ENCODE measurements around the gene FUT7.

FUT7 gene

DNA sequence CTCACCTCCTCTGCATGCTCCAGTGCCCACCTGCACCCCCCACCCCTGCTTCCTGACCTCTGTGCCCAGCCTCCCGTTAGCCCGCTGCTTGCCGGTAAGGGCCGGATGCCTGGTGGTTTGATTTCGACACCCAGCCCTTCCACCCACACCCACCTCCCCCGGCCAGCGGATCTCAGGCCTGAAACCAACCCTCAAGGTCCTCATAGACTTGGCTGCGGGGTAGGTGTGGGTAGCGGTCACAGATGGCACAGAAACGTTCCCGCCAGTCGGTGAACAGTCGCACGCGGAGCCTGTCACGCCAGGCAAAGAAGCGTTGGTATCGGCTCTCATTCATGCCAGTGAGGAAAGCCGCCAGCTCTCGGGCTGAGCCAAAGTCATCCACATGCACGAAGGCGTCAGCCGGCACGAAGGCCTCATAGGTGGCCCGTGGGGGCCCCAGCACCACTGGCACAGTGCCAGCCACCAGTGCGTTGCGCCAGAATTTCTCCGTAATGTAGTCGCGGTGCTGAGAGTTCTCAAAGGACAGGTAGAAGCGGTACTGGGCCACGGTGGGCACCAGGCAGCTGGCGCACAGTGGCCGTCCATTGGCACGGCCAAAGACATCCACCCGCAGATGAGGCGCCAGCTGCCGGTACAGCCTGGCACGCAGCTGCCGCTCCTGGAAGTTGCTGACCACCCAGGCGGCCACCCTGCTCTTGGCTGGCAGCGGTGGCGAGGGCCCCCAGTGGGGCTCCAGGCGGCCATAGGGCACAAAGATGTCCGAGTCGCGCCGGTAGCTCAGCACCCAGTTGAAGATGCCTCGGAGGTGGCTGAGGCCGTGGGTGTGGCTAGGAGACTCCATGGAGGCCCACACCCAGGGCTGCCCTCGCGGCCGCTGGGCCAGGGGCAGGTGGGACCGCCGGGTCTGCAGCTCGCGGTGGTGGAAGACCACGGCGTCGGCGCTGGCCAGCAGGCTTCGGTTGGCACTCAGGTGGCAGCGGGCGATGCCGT, 1.1 kb downstream of the FUT7 start:
- no peak overlapping the region for H3K4me3 ChIP-seq (ENCODE audit: low read depth, low read length)
- CTCF ChIA-PET: interaction anchor here (0.9 to 14.2 kb wide), 15 partner anchors 10 to 243 kb away, joined by 3 to 310 read pairs (median 16); partner anchors contain the start of genes C8G, CLIC3, ENTPD2 and SAPCD2

DNA sequence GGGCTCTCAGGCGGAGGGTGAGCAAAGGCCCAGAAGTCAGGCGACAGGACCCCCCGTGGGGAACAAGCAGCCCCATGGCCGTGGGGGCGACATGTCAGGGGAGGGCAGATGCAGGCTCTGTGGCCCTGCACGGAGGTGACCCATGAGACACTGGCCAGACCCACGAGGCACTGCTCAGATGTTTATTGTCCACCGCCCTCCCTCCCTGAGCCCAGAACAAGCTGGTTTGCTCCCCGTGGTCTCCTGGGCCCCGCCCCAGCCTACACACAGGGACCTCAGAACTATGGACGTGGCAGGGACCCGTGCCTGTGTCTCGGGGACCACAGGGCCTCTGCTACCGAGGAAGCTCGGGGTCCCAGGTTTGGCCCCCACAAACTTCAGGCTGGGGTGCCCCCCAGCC, 1.9 kb downstream of the FUT7 start:
- H3K4me3 ChIP-seq (ENCODE audit: low read depth, low read length): no peak overlapping the region
- no peak for DNase-seq (ENCODE audit: low read depth, low spot score)
- POLR2A ChIA-PET: interaction anchor here (1.6 kb wide), 1 partner anchor 40 kb away, joined by 4 read pairs; the partner anchor contains the start of gene SAPCD2
- TF ChIP-seq, protein P1, sequence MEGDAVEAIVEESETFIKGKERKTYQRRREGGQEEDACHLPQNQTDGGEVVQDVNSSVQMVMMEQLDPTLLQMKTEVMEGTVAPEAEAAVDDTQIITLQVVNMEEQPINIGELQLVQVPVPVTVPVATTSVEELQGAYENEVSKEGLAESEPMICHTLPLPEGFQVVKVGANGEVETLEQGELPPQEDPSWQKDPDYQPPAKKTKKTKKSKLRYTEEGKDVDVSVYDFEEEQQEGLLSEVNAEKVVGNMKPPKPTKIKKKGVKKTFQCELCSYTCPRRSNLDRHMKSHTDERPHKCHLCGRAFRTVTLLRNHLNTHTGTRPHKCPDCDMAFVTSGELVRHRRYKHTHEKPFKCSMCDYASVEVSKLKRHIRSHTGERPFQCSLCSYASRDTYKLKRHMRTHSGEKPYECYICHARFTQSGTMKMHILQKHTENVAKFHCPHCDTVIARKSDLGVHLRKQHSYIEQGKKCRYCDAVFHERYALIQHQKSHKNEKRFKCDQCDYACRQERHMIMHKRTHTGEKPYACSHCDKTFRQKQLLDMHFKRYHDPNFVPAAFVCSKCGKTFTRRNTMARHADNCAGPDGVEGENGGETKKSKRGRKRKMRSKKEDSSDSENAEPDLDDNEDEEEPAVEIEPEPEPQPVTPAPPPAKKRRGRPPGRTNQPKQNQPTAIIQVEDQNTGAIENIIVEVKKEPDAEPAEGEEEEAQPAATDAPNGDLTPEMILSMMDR (IDR thresholded peaks at IDR 0.05; ENCODE audit: insufficient read depth, low read length, missing control alignments): no peak
- CTCF ChIA-PET: interaction anchor here (0.5 to 14.2 kb wide), 50 partner anchors 8 to 242 kb away, joined by 3 to 310 read pairs (median 6); partner anchors contain the start of genes AJM1, C8G, CLIC3 and CYSRT1

More for the DNA sequence above, 1.1 kb downstream of the FUT7 start:
- POLR2A ChIA-PET: no interaction called here
- DNase-seq (ENCODE audit: low read depth, low spot score): no peak
- TF ChIP-seq, protein P1 (IDR thresholded peaks at IDR 0.05; ENCODE audit: insufficient read depth, low read length, missing control alignments): no peak

DNA sequence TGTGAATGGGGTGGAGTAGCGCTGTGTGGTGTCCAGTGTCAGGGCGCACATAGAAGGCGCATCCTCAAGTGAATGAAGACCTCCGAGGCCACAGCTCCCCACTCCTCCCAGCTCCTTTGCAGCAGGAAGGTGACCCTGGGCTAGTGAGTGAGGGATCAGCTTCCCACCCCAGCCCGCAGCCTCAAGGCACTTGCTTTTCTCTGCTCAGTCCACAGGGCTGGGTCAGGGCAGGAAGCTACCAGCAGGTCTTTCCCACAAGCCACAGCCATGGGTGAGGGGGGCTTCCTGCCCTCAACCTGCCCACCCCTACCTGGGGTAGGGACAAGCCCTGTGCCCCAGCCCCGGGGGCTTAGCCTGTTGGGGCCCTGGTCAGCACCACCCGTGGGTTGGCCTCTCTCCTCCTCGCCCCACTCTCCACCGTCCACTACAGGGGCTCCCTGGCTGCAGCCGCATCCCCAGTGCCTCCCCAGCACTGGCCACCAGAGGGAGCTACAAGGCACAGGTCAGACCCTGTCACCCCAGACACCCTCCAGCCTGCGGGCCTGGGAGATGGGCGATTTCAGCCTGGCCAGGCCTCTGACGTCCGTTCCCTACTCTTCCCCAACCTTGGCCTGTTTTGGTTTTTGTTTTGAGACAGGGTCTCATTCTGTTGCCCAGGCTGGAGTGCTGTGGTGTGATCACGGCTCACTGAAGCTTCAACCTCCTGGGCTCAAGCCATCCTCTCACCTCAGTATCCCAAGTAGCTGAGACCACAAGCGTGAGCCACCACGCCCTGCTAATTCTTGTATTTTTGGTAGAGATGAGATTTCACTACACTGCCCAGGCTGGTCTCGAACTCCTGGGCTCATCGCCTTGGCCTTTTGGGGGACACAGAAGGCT, 2.6 kb downstream of the FUT7 start:
- DNase-seq (ENCODE audit: low read depth, low spot score): no peak
- POLR2A ChIA-PET: interaction anchor here (0.7 to 1.6 kb wide), 2 partner anchors 41 to 212 kb away, joined by 4 read pairs; partner anchors contain the start of genes SAPCD2 and TUBB4B
- CTCF ChIA-PET: interaction anchor here (0.5 to 14.2 kb wide), 63 partner anchors 8 to 302 kb away, joined by 3 to 310 read pairs (median 5); partner anchors contain the start of genes AJM1, C8G, CLIC3 and CYSRT1
- H3K4me3 ChIP-seq (ENCODE audit: low read depth, low read length): no peak overlapping the region; the same call in 1 of the 2 replicates
- TF ChIP-seq, protein P1 (IDR thresholded peaks at IDR 0.05; ENCODE audit: insufficient read depth, low read length, missing control alignments): peak; percentile 97

DNA sequence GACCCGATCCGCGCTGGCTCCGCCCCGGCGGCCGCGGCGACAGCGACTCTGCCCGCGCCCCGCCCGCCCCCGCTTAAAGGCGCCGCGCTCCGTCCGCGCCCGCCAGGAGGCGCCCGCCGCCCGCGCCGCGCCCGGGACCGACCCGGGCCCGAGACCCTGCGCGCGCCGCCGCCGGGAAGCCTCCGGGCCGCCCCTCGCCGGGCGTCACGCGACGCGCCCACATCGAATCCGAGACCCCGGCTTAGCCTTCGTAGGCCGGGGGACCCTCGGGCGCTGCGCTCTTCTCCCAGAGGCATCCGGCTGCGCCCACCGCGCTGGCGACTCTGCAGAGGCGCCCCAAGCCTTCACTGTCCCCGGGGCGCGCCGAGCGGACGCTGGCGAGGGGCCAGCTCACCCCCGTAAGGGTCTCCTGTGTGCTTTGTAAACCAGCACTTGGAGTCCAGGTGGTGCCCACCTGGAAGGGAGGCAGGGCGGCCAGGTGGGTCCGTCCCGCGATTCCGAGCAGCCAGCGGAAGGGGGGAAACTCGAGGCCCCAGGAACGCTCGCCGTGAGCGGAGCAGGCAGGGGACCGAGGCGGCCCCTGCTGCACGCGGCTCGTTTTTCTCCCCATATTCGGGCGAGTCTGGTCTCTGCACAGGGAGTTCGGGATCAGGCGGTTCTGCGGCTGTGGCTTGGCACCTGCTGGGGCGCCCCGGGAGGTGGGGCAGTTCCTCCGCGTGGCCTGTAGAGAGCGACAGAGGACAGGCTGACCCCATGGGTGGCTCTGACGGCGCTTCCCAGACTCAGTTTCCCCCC, 3.4 kb downstream of the FUT7 start:
- POLR2A ChIA-PET: interaction anchor here (1.6 kb wide), 1 partner anchor 42 kb away, joined by 4 read pairs; the partner anchor contains the start of gene SAPCD2

More for the DNA sequence above, 3.4 kb downstream of the FUT7 start:
- H3K4me3 ChIP-seq (ENCODE audit: low read depth, low read length): peak overlapping the region; percentile 59
- CTCF ChIA-PET: interaction anchor here (0.7 to 14.2 kb wide), 54 partner anchors 8 to 301 kb away, joined by 3 to 310 read pairs (median 6); partner anchors contain the start of genes AJM1, C8G, CLIC3 and ENTPD2
- TF ChIP-seq, protein P1 (IDR thresholded peaks at IDR 0.05; ENCODE audit: insufficient read depth, low read length, missing control alignments): peak; percentile 53
- DNase-seq (ENCODE audit: low read depth, low spot score): no peak
